Tibial nerve (tissue), 3 donors: Measurements from ENCODE around the gene CDR2.

Experiments used
- CTCF ChIP-seq, 5 experiments: fragments of 200-600 bp in 3 of 5; fragments of 450-650 bp in 2 of 5; sonication (generic) in 3 of 5; IDR thresholded peaks; one replicate each; pipeline ENCODE4 v1.5.1; 2016 to 2019; ENCODE audit warnings: antibody characterized with exemption in 5 of 5, mild to moderate bottlenecking in 3 of 5, moderate library complexity in 2 of 5
- POLR2A ChIP-seq, 2 donors: fragments of 450-650 bp; IDR thresholded peaks; one replicate each; pipeline ENCODE4 v1.6.1; 2017; ENCODE audit warnings: antibody characterized with exemption in 2 of 2, mild to moderate bottlenecking in 2 of 2, moderate library complexity in 2 of 2

- TF ChIP-seq CTCF (IDR thresholded peaks at IDR 0.05): no peak
- TF ChIP-seq POLR2A (IDR thresholded peaks at IDR 0.05): no peak
Measured at GRCh38 chr16:22315979-22316378, 58.4 kb downstream of the CDR2 start.
